ENCODE results near the gene SGIP1. TPM values are rescaled to one million over a fixed set of nuclear protein-coding genes. Genes with fewer than 3 reads are reported as not detected.

The SGIP1 gene
- 2.6 and 8.8 TPM in 2 replicates for total RNA-seq
- polyA plus RNA-seq: 3.3 and 10.0 TPM in 2 replicates

GRCh38 chr1:66533804-66534740 lies at the start of gene SGIP1:
SGIP1 (plus strand) TSS chr1:66534153; CDS start chr1:66534359, 206 bp downstream.
- H3K9me3 ChIP-seq (ENCODE audit: low read depth): no peaks in the 10 kb centered on the region
- H3K27ac ChIP-seq: no peak within 1 kb of the TSS
- peaks cover 20% of the 10 kb centered on the region for H3K27me3 ChIP-seq
- peak; percentile 67 to 78 for DNase-seq (ENCODE audit: low read depth in 1 of 2, low spot score in 1 of 2)
- no peaks in the 10 kb centered on the region for H3K4me1 ChIP-seq (ENCODE audit: low read depth)
- no peak for TF ChIP-seq CTCF (IDR thresholded peaks at IDR 0.05; ENCODE audit: low read depth, low read length)
- peak within 1 kb of the TSS; percentile 46 for H3K4me3 ChIP-seq
- no peaks in the 10 kb centered on the region for H3K36me3 ChIP-seq

- Histone ChIP-seq H3K27ac (no peak overlapping the region), H3K4me1 (ENCODE audit: low read depth) (peaks cover 23% of the 10 kb centered on the region), H3K9me3 (ENCODE audit: low read depth) (no peaks in the 10 kb centered on the region), H3K4me3 (no peak overlapping the region), H3K36me3 (no peaks in the 10 kb centered on the region), H3K27me3 (no peaks in the 10 kb centered on the region)
- DNase-seq (ENCODE audit: low read depth in 1 of 2, low spot score in 1 of 2): peak in 1 of 2 donors; percentile 31
- TF ChIP-seq CTCF (IDR thresholded peaks at IDR 0.05; ENCODE audit: low read depth, low read length): no peak
Measured at GRCh38 chr1:66489151-66489550, 44.8 kb upstream of the SGIP1 start.

GRCh38 chr1:66489972-66490601 lies 43.9 kb upstream of the SGIP1 start:
- Histone ChIP-seq H3K36me3 (no peaks in the 10 kb centered on the region), H3K27ac (no peak overlapping the region), H3K4me1 (ENCODE audit: low read depth) (peaks cover 28% of the 10 kb centered on the region), H3K4me3 (no peak overlapping the region), H3K27me3 (no peaks in the 10 kb centered on the region), H3K9me3 (ENCODE audit: low read depth) (no peaks in the 10 kb centered on the region)
- TF ChIP-seq CTCF (IDR thresholded peaks at IDR 0.05; ENCODE audit: low read depth, low read length): no peak
- peak; percentile 7 to 25 for DNase-seq (ENCODE audit: low read depth in 1 of 2, low spot score in 1 of 2)

GRCh38 chr1:66490816-66491215 lies 43.1 kb upstream of the SGIP1 start:
- H3K4me3 ChIP-seq: no peak overlapping the region

GRCh38 chr1:66492424-66492823 lies 41.5 kb upstream of the SGIP1 start:
- Histone ChIP-seq H3K36me3 (no peaks in the 10 kb centered on the region), H3K27me3 (no peaks in the 10 kb centered on the region), H3K9me3 (ENCODE audit: low read depth) (no peaks in the 10 kb centered on the region), H3K27ac (no peak overlapping the region), H3K4me3 (no peak overlapping the region), H3K4me1 (ENCODE audit: low read depth) (peaks cover 28% of the 10 kb centered on the region)
- TF ChIP-seq CTCF (IDR thresholded peaks at IDR 0.05; ENCODE audit: low read depth, low read length): no peak
- DNase-seq (ENCODE audit: low read depth in 1 of 2, low spot score in 1 of 2): no peak

More at GRCh38 chr1:66490816-66491215, 43.1 kb upstream of the SGIP1 start:
- peak in 1 of 2 donors; percentile 60 for DNase-seq (ENCODE audit: low read depth in 1 of 2, low spot score in 1 of 2)
- no peak overlapping the region for H3K27ac ChIP-seq
- no peaks in the 10 kb centered on the region for H3K27me3 ChIP-seq
- TF ChIP-seq CTCF (IDR thresholded peaks at IDR 0.05; ENCODE audit: low read depth, low read length): no peak
- H3K36me3 ChIP-seq: no peaks in the 10 kb centered on the region
- peaks cover 28% of the 10 kb centered on the region for H3K4me1 ChIP-seq (ENCODE audit: low read depth)
- no peaks in the 10 kb centered on the region for H3K9me3 ChIP-seq (ENCODE audit: low read depth)
